H1 (cell line): Measurements from ENCODE around the gene AGBL5. TPM values are rescaled to one million over a fixed set of nuclear protein-coding genes. Genes with fewer than 3 reads are reported as not detected.

Source experiments
- CTCF ChIA-PET: fragments of 300-600 bp; sonication (Branson Sonifier 250); formaldehyde crosslinking; loops from one replicate; lab custom pipeline; 2021; ENCODE audit not compliant: partially characterized antibody; lab: Charles Lee
- POLR2A ChIA-PET: fragments of 300-600 bp; sonication (Branson Sonifier 250); formaldehyde crosslinking; loops from one replicate; lab custom pipeline; 2021; ENCODE audit warnings: inconsistent platforms; ENCODE audit not compliant: partially characterized antibody; lab: Charles Lee
- DNase-seq, 2 experiments: peaks; one replicate each; pipeline versions ENCODE4 v3.0.0 to v3.0.0-alpha.2; 2010 to 2022; ENCODE audit warnings: low spot score in 2 of 2, low read depth in 1 of 2, mixed read lengths in 1 of 2
- FAIRE-seq: peaks from 2 replicates; lab custom pipeline; 2011; peaks lifted over from hg19 to GRCh38; lab: Jason Lieb, UNC
- H2AFZ ChIP-seq: 2 replicates; pipeline ENCODE4 v1.8.1; 2012; ENCODE audit warnings: low read length, inconsistent platforms
- H2AK5ac ChIP-seq: 2 replicates; pipeline ENCODE4 v1.6.1; 2013; ENCODE audit warnings: low read depth, low read length
- H2BK120ac ChIP-seq: replicated peaks from 2 replicates; pipeline ENCODE3; 2013; ENCODE audit warnings: low read depth, low read length, inconsistent platforms
- H2BK12ac ChIP-seq: 2 replicates; pipeline ENCODE4 v1.6.1; 2013; ENCODE audit warnings: low read depth, low read length
- H2BK15ac ChIP-seq: 2 replicates; pipeline ENCODE4 v1.6.1; 2013; ENCODE audit warnings: low read length
- H2BK20ac ChIP-seq: 2 replicates; pipeline ENCODE4 v1.6.1; 2013; ENCODE audit warnings: low read length
- H2BK5ac ChIP-seq: 2 replicates; pipeline ENCODE4 v1.6.1; 2013; ENCODE audit warnings: low read depth, low read length
- H3K14ac ChIP-seq: 2 replicates; pipeline ENCODE4 v1.6.1; 2013; ENCODE audit warnings: inconsistent platforms; ENCODE audit not compliant: insufficient read length
- H3K18ac ChIP-seq: 2 replicates; pipeline ENCODE4 v1.6.1; 2013; ENCODE audit warnings: low read length; ENCODE audit errors: extremely low read depth
- H3K23ac ChIP-seq: 2 replicates; pipeline ENCODE4 v1.6.1; 2013; ENCODE audit warnings: inconsistent platforms; ENCODE audit not compliant: insufficient read length
- H3K23me2 ChIP-seq: 2 replicates; pipeline ENCODE4 v1.6.1; 2013; ENCODE audit warnings: low read depth, low read length
- H3K27ac ChIP-seq: 2 replicates; pipeline ENCODE4 v1.6.1; 2011; ENCODE audit warnings: low read depth, low read length, inconsistent platforms
- H3K27me3 ChIP-seq, 4 experiments: replicated peaks in 1 of 4; 1 replicate in 1 of 4; 2 replicates in 3 of 4; pipeline versions ENCODE4 v1.6.1 to v1.8.1; 2011 to 2013; ENCODE audit warnings: low read length in 3 of 4, mild to moderate bottlenecking in 3 of 4, inconsistent platforms in 2 of 4, mixed read lengths in 2 of 4, moderate library complexity in 1 of 4; ENCODE audit not compliant: control insufficient read depth in 3 of 4, insufficient read depth in 3 of 4; ENCODE audit errors: extremely low read depth in 1 of 4
- H3K36me3 ChIP-seq, 4 experiments: 2 replicates each; pipeline versions ENCODE4 v1.6.1 to v1.8.1; 2011 to 2013; ENCODE audit warnings: mild to moderate bottlenecking in 4 of 4, low read length in 3 of 4, moderate library complexity in 2 of 4, control low read depth in 1 of 4, inconsistent platforms in 1 of 4; ENCODE audit not compliant: insufficient read depth in 4 of 4, control insufficient read depth in 2 of 4
- H3K4ac ChIP-seq: replicated peaks from 2 replicates; pipeline ENCODE3; 2013; ENCODE audit warnings: low read length, low read depth, mixed read lengths, inconsistent platforms; ENCODE audit not compliant: insufficient read length
- H3K4me1 ChIP-seq, 4 experiments: replicated peaks in 1 of 4; 1 replicate in 1 of 4; 2 replicates in 3 of 4; pipeline versions ENCODE4 v1.6.1 to v1.8.1; 2011 to 2013; ENCODE audit warnings: low read length in 3 of 4, inconsistent platforms in 2 of 4, mixed read lengths in 1 of 4; ENCODE audit not compliant: insufficient read depth in 4 of 4, control insufficient read depth in 3 of 4
- H3K4me2 ChIP-seq, 2 experiments: 2 replicates each; pipeline versions ENCODE4 v1.6.1 to v1.8.1; 2011 to 2013; ENCODE audit warnings: low read depth in 2 of 2, low read length in 2 of 2, control low read depth in 1 of 2, inconsistent platforms in 1 of 2, mild to moderate bottlenecking in 1 of 2; ENCODE audit not compliant: insufficient read depth in 1 of 2
- H3K4me3 ChIP-seq, 4 experiments: fragments of 200-600, 300-600 bp in 1 of 4; sonication (generic), shearing (Covaris generic), sonication (Bioruptor Twin) in 1 of 4; 2 replicates each; pipeline versions ENCODE4 v1.5.1 to v1.8.1; 2011 to 2016; ENCODE audit warnings: low read length in 4 of 4, low read depth in 3 of 4, control low read depth in 2 of 4, inconsistent platforms in 2 of 4, mild to moderate bottlenecking in 2 of 4, mixed read lengths in 1 of 4, moderate library complexity in 1 of 4; ENCODE audit not compliant: insufficient read depth in 2 of 4; ENCODE audit errors: extremely low read depth in 1 of 4
- H3K56ac ChIP-seq: replicated peaks from 2 replicates; pipeline ENCODE3; 2013; ENCODE audit warnings: low read depth, mild to moderate bottlenecking, mixed read lengths, low read length, inconsistent platforms; ENCODE audit not compliant: insufficient read length
- H3K79me1 ChIP-seq: 2 replicates; pipeline ENCODE4 v1.6.1; 2013; ENCODE audit warnings: low read depth, low read length, control low read depth
- H3K79me2 ChIP-seq, 2 experiments: 2 replicates each; pipeline versions ENCODE4 v1.6.1 to v1.8.1; 2012 to 2013; ENCODE audit warnings: low read length in 2 of 2, mild to moderate bottlenecking in 2 of 2, inconsistent platforms in 1 of 2; ENCODE audit not compliant: insufficient read depth in 2 of 2, control insufficient read depth in 1 of 2
- H3K9ac ChIP-seq, 4 experiments: replicated peaks in 1 of 4; 1 replicate in 1 of 4; 2 replicates in 3 of 4; pipeline versions ENCODE4 v1.6.1 to v1.8.1; 2011 to 2013; ENCODE audit warnings: low read depth in 3 of 4, low read length in 3 of 4, control low read depth in 2 of 4, mild to moderate bottlenecking in 2 of 4, moderate library complexity in 2 of 4, inconsistent platforms in 1 of 4; ENCODE audit errors: extremely low read depth in 1 of 4
- H3K9me3 ChIP-seq, 2 experiments: 2 replicates each; pipeline versions ENCODE4 v1.6.1 to v1.8.1; 2012 to 2013; ENCODE audit warnings: mild to moderate bottlenecking in 2 of 2, moderate library complexity in 2 of 2, control low read depth in 1 of 2, inconsistent platforms in 1 of 2, low read depth in 1 of 2, low read length in 1 of 2, mixed read lengths in 1 of 2; ENCODE audit not compliant: insufficient read depth in 2 of 2
- H4K20me1 ChIP-seq, 2 experiments: replicated peaks in 1 of 2; 2 replicates each; pipeline versions ENCODE3 to v1.8.1; 2011 to 2013; ENCODE audit warnings: inconsistent platforms in 2 of 2, low read length in 2 of 2, mild to moderate bottlenecking in 1 of 2; ENCODE audit not compliant: insufficient read depth in 2 of 2, control insufficient read depth in 1 of 2
- H4K5ac ChIP-seq: 2 replicates; pipeline ENCODE4 v1.6.1; 2013; ENCODE audit warnings: low read length, low read depth, mixed read lengths, inconsistent platforms; ENCODE audit not compliant: insufficient read length
- H4K8ac ChIP-seq: 2 replicates; pipeline ENCODE4 v1.8.0; 2013; ENCODE audit warnings: mild to moderate bottlenecking, moderate library complexity, low read length, inconsistent platforms; ENCODE audit not compliant: insufficient read depth; ENCODE audit errors: extremely low read depth
- H4K91ac ChIP-seq: replicated peaks from 2 replicates; pipeline ENCODE3; 2013; ENCODE audit warnings: low read length, mixed read lengths, inconsistent platforms; ENCODE audit not compliant: insufficient read length
- CHD2 ChIP-seq: IDR thresholded peaks from 2 replicates; pipeline ENCODE4 v1.6.1; 2012; ENCODE audit warnings: low read length, improper control_type of control experiment
- CTBP2 ChIP-seq: IDR thresholded peaks from 2 replicates; pipeline ENCODE4 v1.7.0; 2011; ENCODE audit warnings: borderline replicate concordance, mild to moderate bottlenecking, moderate library complexity, mixed read lengths, low read length; ENCODE audit not compliant: insufficient read depth, insufficient read length
- PHF8 ChIP-seq: fragments of 200-600 bp; sonication (generic); conservative IDR thresholded peaks from 2 replicates; pipeline ENCODE4 v1.7.1; 2012; ENCODE audit warnings: low read depth, mild to moderate bottlenecking, inconsistent platforms, low read length, moderate library complexity
- POLR2AphosphoS5 ChIP-seq: IDR thresholded peaks from 2 replicates; pipeline ENCODE4 v1.6.1; 2011; ENCODE audit warnings: low read depth, low read length
- RFX5 ChIP-seq: IDR thresholded peaks from 2 replicates; pipeline ENCODE4 v1.6.1; 2011; ENCODE audit warnings: low read depth, low read length, improper control_type of control experiment, borderline replicate concordance
- RNF2 ChIP-seq: fragments of 200-900, 300-1000 bp; sonication (generic); IDR thresholded peaks from 2 replicates; pipeline ENCODE4 v1.7.1; 2016; ENCODE audit warnings: borderline replicate concordance, low read depth, mild to moderate bottlenecking, antibody characterized with exemption, low read length; ENCODE audit not compliant: poor library complexity, severe bottlenecking; ENCODE audit errors: missing control alignments
- RXRA ChIP-seq: IDR thresholded peaks from 2 replicates; pipeline ENCODE4 v1.6.1; 2011; ENCODE audit warnings: low read depth, mild to moderate bottlenecking, low read length, moderate library complexity; ENCODE audit not compliant: insufficient read depth
- SP1 ChIP-seq: IDR thresholded peaks from 2 replicates; pipeline ENCODE4 v1.6.1; 2011; ENCODE audit warnings: low read depth, low read length
- SP4 ChIP-seq: IDR thresholded peaks from 2 replicates; pipeline ENCODE4 v1.6.1; 2012; ENCODE audit warnings: low read length, inconsistent platforms
- SUZ12 ChIP-seq: fragments of 200-600 bp; sonication (generic); IDR thresholded peaks from 2 replicates; pipeline ENCODE4 v1.6.1; 2012; ENCODE audit warnings: mild to moderate bottlenecking, inconsistent platforms, low read length, moderate library complexity, mixed read lengths
- WGBS, 2 experiments: shearing (Covaris generic) in 1 of 2; methylation state at CpG; one replicate each; pipeline versions ENCODE4 v1.1.6 to v1.1.7; 2013 to 2015; ENCODE audit warnings: low lambda C conversion rate in 2 of 2, mixed read lengths in 2 of 2, inconsistent platforms in 1 of 2, low coverage in 1 of 2, missing lambda C conversion rate in 1 of 2; ENCODE audit not compliant: insufficient replicate concordance in 2 of 2, insufficient coverage in 1 of 2, insufficient read length in 1 of 2; ENCODE audit errors: extremely low coverage in 1 of 2, missing lambda C conversion rate in 1 of 2; 5-methylcytosine and 5-hydroxymethylcytosine counted together
- polyA plus RNA-seq, 7 experiments: library from polyadenylated mRNA; depleted of rRNA in 3 of 7; stranded (reverse) in 5 of 7; unstranded in 2 of 7; fragments of >200 nt in 5 of 7; fragments of 200-250 nt in 2 of 7; gene quantifications; 1 replicate in 5 of 7; 2 replicates in 1 of 7; 4 replicates in 1 of 7; pipeline versions ENCODE4 v1.2.1 to v1.2.3, GENCODE V29; 2011 to 2013; ENCODE audit warnings: missing spikeins in 2 of 7, mixed read lengths in 2 of 7
- total RNA-seq: library from RNA; stranded (reverse); fragmentation: NEBNext Ultra II Directional; extraction: Animal tissue kit (Norgen Biotek cat#: 25700); gene quantifications from 2 replicates; pipeline ENCODE4 v1.2.1, GENCODE V29; 2021
- TF ChIP-seq, protein P1 (sequence below), 3 experiments: IDR thresholded peaks; 1 replicate in 2 of 3; 2 replicates in 1 of 3; pipeline versions ENCODE4 v1.5.1 to v1.6.1; 2011; ENCODE audit warnings: low read length in 3 of 3, mild to moderate bottlenecking in 3 of 3, inconsistent platforms in 2 of 3, low read depth in 1 of 3, moderate library complexity in 1 of 3; ENCODE audit not compliant: insufficient read depth in 1 of 3; ENCODE audit errors: control extremely low read depth in 1 of 3

AGBL5 gene
- total and polyA plus RNA-seq, 2 of the 8 experiments (the other 6 are each of a cell fraction or from before 2014, with no cell fraction given), result 45.4 to 62.0 TPM

DNA sequence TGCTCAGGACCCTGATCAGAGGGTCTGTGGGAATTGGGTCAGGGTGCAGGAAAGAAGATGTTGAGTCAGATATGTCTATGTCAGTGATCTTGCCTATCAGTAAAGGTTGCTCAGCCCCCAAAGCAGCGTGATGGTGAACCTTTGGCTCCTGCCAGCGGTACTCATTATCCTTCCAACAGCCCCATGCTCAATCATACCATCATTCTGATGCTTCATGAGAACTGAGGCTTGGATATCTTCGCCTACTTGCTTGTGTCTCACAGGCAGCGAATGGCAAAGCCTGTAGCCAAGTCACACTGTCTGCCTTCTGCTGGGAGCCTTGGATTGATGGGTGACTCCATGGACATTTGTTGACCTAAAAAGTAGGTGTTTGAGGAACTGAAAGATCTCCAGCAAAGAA lies 37.7 kb upstream of the AGBL5 start:
- CTCF ChIA-PET, result interaction anchor here (1.5 to 12.3 kb wide), 3 partner anchors 10 to 54 kb away, joined by 5 to 416 read pairs (median 18); partner anchors contain the start of gene MAPRE3
- H2BK5ac ChIP-seq, result no peak overlapping the region
- 90% methylated on average over 4 of the region's 4 CpGs; no CpG with 5 or more reads in 1 of the 2 experiments for WGBS, 2 experiments
- TF ChIP-seq SP4 (no peak), RNF2 (no peak), PHF8 (no peak), POLR2AphosphoS5 (no peak), RFX5 (no peak), SUZ12 (no peak), SP1 (no peak), CTBP2 (no peak), RXRA (no peak), CHD2 (no peak)
- TF ChIP-seq, protein P1, sequence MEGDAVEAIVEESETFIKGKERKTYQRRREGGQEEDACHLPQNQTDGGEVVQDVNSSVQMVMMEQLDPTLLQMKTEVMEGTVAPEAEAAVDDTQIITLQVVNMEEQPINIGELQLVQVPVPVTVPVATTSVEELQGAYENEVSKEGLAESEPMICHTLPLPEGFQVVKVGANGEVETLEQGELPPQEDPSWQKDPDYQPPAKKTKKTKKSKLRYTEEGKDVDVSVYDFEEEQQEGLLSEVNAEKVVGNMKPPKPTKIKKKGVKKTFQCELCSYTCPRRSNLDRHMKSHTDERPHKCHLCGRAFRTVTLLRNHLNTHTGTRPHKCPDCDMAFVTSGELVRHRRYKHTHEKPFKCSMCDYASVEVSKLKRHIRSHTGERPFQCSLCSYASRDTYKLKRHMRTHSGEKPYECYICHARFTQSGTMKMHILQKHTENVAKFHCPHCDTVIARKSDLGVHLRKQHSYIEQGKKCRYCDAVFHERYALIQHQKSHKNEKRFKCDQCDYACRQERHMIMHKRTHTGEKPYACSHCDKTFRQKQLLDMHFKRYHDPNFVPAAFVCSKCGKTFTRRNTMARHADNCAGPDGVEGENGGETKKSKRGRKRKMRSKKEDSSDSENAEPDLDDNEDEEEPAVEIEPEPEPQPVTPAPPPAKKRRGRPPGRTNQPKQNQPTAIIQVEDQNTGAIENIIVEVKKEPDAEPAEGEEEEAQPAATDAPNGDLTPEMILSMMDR (IDR thresholded peaks at IDR 0.05; ENCODE audit: control extremely low read depth in 1 of 3, insufficient read depth in 1 of 3, low read depth in 1 of 3, low read length in 3 of 3), result no peak

More for the DNA sequence above, 37.7 kb upstream of the AGBL5 start:
- Histone ChIP-seq H3K27ac (no peak overlapping the region), H3K4me2 (no peak overlapping the region), H2AK5ac (no peak overlapping the region), H4K5ac (no peak overlapping the region), H2AFZ (no peak overlapping the region), H3K4me1 (peaks cover 3 to 6% (median 5%) of the 10 kb centered on the region in 4 experiments; a peak in 6 of 7 replicates), H2BK120ac (no peak overlapping the region), H3K14ac (no peak overlapping the region), H3K4me3 (no peak overlapping the region), H3K36me3 (0 out of 8 replicates have a peak, but pooled peaks cover 0 to 3% (median 0%) of the 10 kb centered on the region in 4 experiments), H2BK12ac (no peak overlapping the region), H2BK20ac (no peak overlapping the region), H4K8ac (no peak overlapping the region), H3K9ac (no peak overlapping the region), H3K79me2 (no peaks in the 10 kb centered on the region), H3K79me1 (no peaks in the 10 kb centered on the region), H3K18ac (no peak overlapping the region), H3K23ac (no peak overlapping the region), H4K91ac (no peak overlapping the region), H3K4ac (no peak overlapping the region), H4K20me1 (no peaks in the 10 kb centered on the region), H2BK15ac (no peak overlapping the region), H3K56ac (no peak overlapping the region), H3K23me2 (no peaks in the 10 kb centered on the region), H3K27me3 (no peaks in the 10 kb centered on the region; a peak in 1 of 7 replicates), H3K9me3 (peaks cover 15 to 16% of the 10 kb centered on the region in 2 experiments)
- POLR2A ChIA-PET, result no interaction called here
- no peak for FAIRE-seq
- DNase-seq, result no peak
